HepG2 (cell line): ENCODE results near the gene PCDHGC5.

Experiments used
- FOXK2 ChIP-seq: fragments of 450-650 bp; IDR thresholded peaks from 2 replicates; pipeline ENCODE4 v1.6.1; 2016
- HCFC1 ChIP-seq: fragments of 150-350 bp; IDR thresholded peaks from 2 replicates; pipeline ENCODE4 v1.6.1; 2014; ENCODE audit warnings: low read depth, low read length
- HINFP ChIP-seq: sonication (generic); formaldehyde crosslinking; IDR thresholded peaks from 2 replicates; pipeline ENCODE4 v1.4.0; 2020; ENCODE audit warnings: low read depth, mild to moderate bottlenecking, missing genetic modification reagents
- RBAK ChIP-seq: sonication (generic); formaldehyde crosslinking; IDR thresholded peaks from 2 replicates; pipeline ENCODE4 v1.5.1; 2020; ENCODE audit warnings: mild to moderate bottlenecking, missing genetic modification reagents

DNA sequence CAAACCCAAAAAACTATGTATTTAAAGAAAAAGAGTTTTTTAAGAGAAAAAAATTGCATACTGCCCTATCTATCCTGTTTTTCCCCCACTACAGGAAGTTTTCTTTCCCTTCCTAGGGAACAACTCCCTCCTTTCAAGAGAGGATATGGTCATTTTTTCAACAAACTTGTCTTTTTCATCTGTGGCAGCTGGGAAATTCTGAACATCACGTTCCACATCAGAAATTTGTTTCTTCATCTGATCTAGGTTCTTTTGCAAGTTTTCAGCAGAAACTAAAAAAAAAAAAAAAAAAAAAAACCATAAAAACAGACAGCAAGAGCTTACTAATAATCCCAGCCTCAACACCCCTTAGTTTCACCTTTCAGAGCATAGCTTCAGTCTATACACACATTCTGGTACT lies 38.5 kb downstream of the PCDHGC5 start:
- TF ChIP-seq FOXK2 (no peak), HINFP (CRISPR knock-in tag) (no peak), HCFC1 (no peak), RBAK (CRISPR knock-in tag) (no peak)
